Dermis microvascular lymphatic vessel endothelial cell (primary cell): ENCODE results near the gene DNA2. TPM values are rescaled to one million over a fixed set of nuclear protein-coding genes. Genes with fewer than 3 reads are reported as not detected.

Experiments
- total RNA-seq: library from RNA; depleted of rRNA; stranded (reverse); fragments of >200 nt; gene quantifications from 2 replicates; pipeline ENCODE4 v1.2.1, GENCODE V29; 2014

The DNA2 gene
- total RNA-seq, 1 donor from 2014 or later: 8.9 TPM

Other genes with a start within 250 kb of the DNA2 start
- gene ATOH7, start 239.9 kb downstream of the DNA2 start, total RNA-seq: not detected in 2 replicates
- 19.8 and 22.5 TPM in 2 replicates for gene HNRNPH3, start 139.9 kb downstream of the DNA2 start, total RNA-seq
- gene PBLD, start 139.0 kb downstream of the DNA2 start, total RNA-seq: 3.5 and 4.8 TPM in 2 replicates
- 13.4 and 13.5 TPM in 2 replicates for gene RUFY2, start 64.7 kb downstream of the DNA2 start, total RNA-seq
- gene SLC25A16, start 55.5 kb upstream of the DNA2 start, total RNA-seq: 5.9 and 8.0 TPM in 2 replicates
- gene TET1, start 88.4 kb upstream of the DNA2 start, total RNA-seq: 0.39 and 0.89 TPM in 2 replicates
- gene CCAR1, start 249.3 kb upstream of the DNA2 start, total RNA-seq: 20.7 and 32.7 TPM in 2 replicates